GM06990 (cell line): ENCODE measurements around the gene DAO.
A peak's percentile ranks its signal among the peaks of the same experiment; 100 is the strongest.

Experiments
- DNase-seq: peaks from one replicate; pipeline ENCODE4 v3.0.0-alpha.2; 2011; ENCODE audit not compliant: insufficient read length; ENCODE audit errors: extremely low read depth
- H3K27me3 ChIP-seq: replicated peaks from 2 replicates; pipeline ENCODE4 v1.6.0; 2011; ENCODE audit warnings: low read length; ENCODE audit not compliant: control insufficient read depth, insufficient read depth
- H3K36me3 ChIP-seq: 2 replicates; pipeline ENCODE4 v1.5.1; 2011; ENCODE audit warnings: low read length; ENCODE audit not compliant: control insufficient read depth, insufficient read depth
- H3K4me3 ChIP-seq: replicated peaks from 2 replicates; pipeline ENCODE4 v1.5.1; 2011; ENCODE audit warnings: low read depth, mild to moderate bottlenecking, control low read depth, low read length
- CTCF ChIP-seq: IDR thresholded peaks from 2 replicates; pipeline ENCODE4 v1.5.1; 2011; ENCODE audit warnings: low read length, control low read depth, mild to moderate bottlenecking, inconsistent platforms; ENCODE audit not compliant: insufficient read depth, poor library complexity, severe bottlenecking

Gene DAO

DNA sequence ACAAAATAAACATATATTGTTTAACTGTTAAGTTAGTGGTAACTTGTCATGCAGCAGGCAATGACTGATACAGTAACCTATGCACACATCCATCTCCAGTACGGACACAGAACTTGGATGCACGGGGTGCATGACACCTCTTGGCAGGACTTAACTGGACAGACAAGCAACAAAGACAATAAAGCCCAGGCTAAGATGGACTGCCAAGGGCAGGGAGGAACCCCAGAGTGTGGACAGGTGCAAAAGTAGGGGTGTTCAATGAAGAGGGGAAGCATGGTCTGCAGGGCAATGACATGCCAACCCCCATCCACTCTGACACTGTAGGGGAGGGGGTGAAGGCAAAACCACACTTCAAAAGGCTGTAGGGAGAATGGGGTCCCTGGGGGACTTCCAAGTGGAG, 34.2 kb upstream of the DAO start:
- Histone ChIP-seq H3K27me3 (no peaks in the 10 kb centered on the region), H3K36me3 (peaks cover 21% of the 10 kb centered on the region), H3K4me3 (no peak overlapping the region)
- no peak for DNase-seq
- TF ChIP-seq CTCF, result no peak

- no peak for TF ChIP-seq CTCF
- H3K27me3 ChIP-seq, result no peaks in the 10 kb centered on the region
- no peak overlapping the region for H3K4me3 ChIP-seq
- H3K36me3 ChIP-seq, result peaks cover 21% of the 10 kb centered on the region
- DNase-seq, result no peak
Observed at GRCh38 chr12:108846290-108846701, 33.6 kb upstream of the DAO start.

- peaks cover 20% of the 10 kb centered on the region for H3K36me3 ChIP-seq
- H3K27me3 ChIP-seq, result no peaks in the 10 kb centered on the region
- H3K4me3 ChIP-seq, result no peak overlapping the region
- no peak for TF ChIP-seq CTCF
- no peak for DNase-seq
Observed at GRCh38 chr12:108847705-108848104, 32.2 kb upstream of the DAO start.

DNA sequence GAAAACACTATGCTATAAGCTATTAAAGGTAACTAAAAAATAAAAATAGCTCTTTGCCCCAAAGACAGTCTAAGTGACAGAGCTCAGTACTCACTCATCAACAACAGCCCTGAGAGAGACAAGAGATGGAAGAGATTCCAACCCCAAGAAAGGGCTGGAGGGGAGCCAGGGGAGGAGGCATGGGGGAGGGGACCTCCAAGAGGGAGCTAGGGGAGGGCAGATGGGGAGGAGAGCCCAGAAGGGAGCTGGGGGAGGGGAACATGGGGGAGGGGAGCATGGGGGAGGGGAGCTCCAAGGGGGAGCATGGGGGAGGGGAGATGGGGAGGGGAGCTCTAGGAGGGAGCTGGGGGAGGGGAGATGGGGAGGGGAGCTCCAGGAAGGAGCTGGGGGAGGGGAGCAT, 30.2 kb upstream of the DAO start:
- Histone ChIP-seq H3K4me3 (no peak overlapping the region), H3K27me3 (no peaks in the 10 kb centered on the region), H3K36me3 (peaks cover 18% of the 10 kb centered on the region)
- DNase-seq, result no peak
- no peak for TF ChIP-seq CTCF

- TF ChIP-seq CTCF, result peak; percentile 41
- H3K27me3 ChIP-seq, result no peaks in the 10 kb centered on the region
- peak; percentile 57 for DNase-seq
- no peak overlapping the region for H3K4me3 ChIP-seq
- H3K36me3 ChIP-seq, result peaks cover 14% of the 10 kb centered on the region
Observed at GRCh38 chr12:108850854-108851573, 28.9 kb upstream of the DAO start.
